Astrocyte (in vitro differentiated cells and primary cell): Measurements from ENCODE around the gene CMIP.

Source experiments
- CTCF ChIP-seq: IDR thresholded peaks from 2 replicates; pipeline ENCODE4 v1.5.1; 2011; ENCODE audit warnings: low read depth, mild to moderate bottlenecking, inconsistent platforms, low read length, moderate library complexity; ENCODE audit not compliant: insufficient read depth
- EZH2 ChIP-seq: IDR thresholded peaks from 2 replicates; pipeline ENCODE4 v1.6.1; 2012; ENCODE audit warnings: mild to moderate bottlenecking, low read length, inconsistent platforms; ENCODE audit not compliant: insufficient read depth

GRCh38 chr16:81746566-81746965, 302.0 kb downstream of the CMIP start:
- no peak for TF ChIP-seq EZH2
- TF ChIP-seq CTCF: no peak
